HG03521 (cell line): ENCODE measurements around the gene DLGAP1.
"Not testable (repeated sequence)": the region's sequence is repeated elsewhere in the genome, so short reads cannot be mapped to it uniquely, and the experiment has no call there.

Experiments
- ATAC-seq: cut with Tn5 transposase; IDR thresholded peaks from one replicate; pipeline ENCODE4 v1.9.1; 2021; ENCODE audit warnings: mild to moderate bottlenecking, moderate library complexity; ENCODE audit not compliant: unreplicated experiment

DLGAP1 gene

GRCh38 chr18:3619222-3619621 lies 835.9 kb downstream of the DLGAP1 start:
- ATAC-seq, result no peak

- no peak for ATAC-seq
Measured at GRCh38 chr18:3616744-3617143, 838.4 kb downstream of the DLGAP1 start.

- ATAC-seq, result no peak
Measured at GRCh38 chr18:3616142-3616541, 839.0 kb downstream of the DLGAP1 start.

GRCh38 chr18:3615374-3615985 lies 839.6 kb downstream of the DLGAP1 start:
- no peak for ATAC-seq

GRCh38 chr18:3612315-3612714 lies 842.8 kb downstream of the DLGAP1 start:
- no peak for ATAC-seq

GRCh38 chr18:3611313-3612090 lies 843.6 kb downstream of the DLGAP1 start:
- ATAC-seq, result no peak

GRCh38 chr18:3610813-3611212 lies 844.3 kb downstream of the DLGAP1 start:
- ATAC-seq, result no peak

- ATAC-seq, result no peak
Measured at GRCh38 chr18:3610188-3610708, 844.9 kb downstream of the DLGAP1 start.

GRCh38 chr18:3608488-3608887 lies 846.6 kb downstream of the DLGAP1 start:
- no peak for ATAC-seq

- ATAC-seq, result not testable (repeated sequence)
Measured at GRCh38 chr18:3608099-3608453, 847.0 kb downstream of the DLGAP1 start.

GRCh38 chr18:3607309-3608098 lies 847.6 kb downstream of the DLGAP1 start:
- no peak for ATAC-seq

GRCh38 chr18:3606863-3607262 lies 848.2 kb downstream of the DLGAP1 start:
- not testable (repeated sequence) for ATAC-seq

- no peak for ATAC-seq
Measured at GRCh38 chr18:3605954-3606443, 849.1 kb downstream of the DLGAP1 start.

- no peak for ATAC-seq
Measured at GRCh38 chr18:3605486-3605952, 849.6 kb downstream of the DLGAP1 start.

GRCh38 chr18:3604498-3605408 lies 850.4 kb downstream of the DLGAP1 start:
- ATAC-seq, result peak; percentile 91

GRCh38 chr18:3604235-3604497 lies 850.9 kb downstream of the DLGAP1 start:
- ATAC-seq, result no peak

- ATAC-seq, result no peak
Measured at GRCh38 chr18:3603421-3604234, 851.5 kb downstream of the DLGAP1 start.

- not testable (repeated sequence) for ATAC-seq
Measured at GRCh38 chr18:3601106-3601755, 853.9 kb downstream of the DLGAP1 start.

GRCh38 chr18:3599861-3600260 lies 855.2 kb downstream of the DLGAP1 start:
- ATAC-seq, result no peak
